GM12873 (cell line): ENCODE data around the gene TPGS1.

Source experiments
- TF ChIP-seq, protein P1 (sequence below): IDR thresholded peaks from 2 replicates; pipeline ENCODE4 v1.5.1; 2012; ENCODE audit warnings: low read depth, mild to moderate bottlenecking, moderate library complexity, low read length, control low read depth; ENCODE audit not compliant: insufficient read depth; ENCODE audit errors: missing control alignments

Gene TPGS1

DNA sequence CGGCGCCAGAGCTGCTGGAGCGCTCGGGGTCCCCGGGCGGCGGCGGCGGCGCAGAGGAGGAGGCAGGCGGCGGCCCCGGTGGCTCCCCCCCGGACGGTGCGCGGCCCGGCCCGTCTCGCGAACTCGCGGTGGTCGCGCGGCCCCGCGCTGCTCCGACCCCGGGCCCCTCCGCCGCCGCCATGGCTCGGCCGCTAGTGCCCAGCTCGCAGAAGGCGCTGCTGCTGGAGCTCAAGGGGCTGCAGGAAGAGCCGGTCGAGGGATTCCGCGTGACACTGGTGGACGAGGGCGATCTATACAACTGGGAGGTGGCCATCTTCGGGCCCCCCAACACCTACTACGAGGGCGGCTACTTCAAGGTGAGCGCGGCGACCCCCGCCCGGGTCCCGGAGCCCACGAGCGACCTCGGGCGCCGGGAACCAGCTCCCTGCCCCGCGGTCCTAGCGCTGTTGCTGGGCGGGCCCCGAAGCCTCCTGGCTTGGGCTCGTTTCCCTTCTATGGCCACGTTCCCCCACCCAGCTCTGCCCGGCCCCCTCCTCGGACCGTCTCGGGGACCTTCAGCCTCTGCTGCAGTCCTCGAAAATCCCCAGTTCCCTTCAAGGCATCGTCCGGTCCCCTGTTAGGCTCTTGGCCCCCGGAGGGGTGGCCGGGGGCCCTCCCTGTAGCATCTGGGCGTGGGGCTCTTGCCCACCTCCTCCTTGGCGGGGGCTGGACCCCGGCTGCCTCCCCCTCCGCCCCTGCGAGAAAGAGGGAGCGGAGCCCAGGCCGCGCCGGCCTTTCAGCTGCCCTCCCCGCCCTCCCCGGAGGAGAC lies 24.7 kb downstream of the TPGS1 start, which contains the start of gene CDC34:
Gene CDC34, plus strand, starts transcription at position 8 of the 808 bp plus-strand sequence. Its CDS starts 172 bp downstream, at position 180.
- TF ChIP-seq, protein P1, sequence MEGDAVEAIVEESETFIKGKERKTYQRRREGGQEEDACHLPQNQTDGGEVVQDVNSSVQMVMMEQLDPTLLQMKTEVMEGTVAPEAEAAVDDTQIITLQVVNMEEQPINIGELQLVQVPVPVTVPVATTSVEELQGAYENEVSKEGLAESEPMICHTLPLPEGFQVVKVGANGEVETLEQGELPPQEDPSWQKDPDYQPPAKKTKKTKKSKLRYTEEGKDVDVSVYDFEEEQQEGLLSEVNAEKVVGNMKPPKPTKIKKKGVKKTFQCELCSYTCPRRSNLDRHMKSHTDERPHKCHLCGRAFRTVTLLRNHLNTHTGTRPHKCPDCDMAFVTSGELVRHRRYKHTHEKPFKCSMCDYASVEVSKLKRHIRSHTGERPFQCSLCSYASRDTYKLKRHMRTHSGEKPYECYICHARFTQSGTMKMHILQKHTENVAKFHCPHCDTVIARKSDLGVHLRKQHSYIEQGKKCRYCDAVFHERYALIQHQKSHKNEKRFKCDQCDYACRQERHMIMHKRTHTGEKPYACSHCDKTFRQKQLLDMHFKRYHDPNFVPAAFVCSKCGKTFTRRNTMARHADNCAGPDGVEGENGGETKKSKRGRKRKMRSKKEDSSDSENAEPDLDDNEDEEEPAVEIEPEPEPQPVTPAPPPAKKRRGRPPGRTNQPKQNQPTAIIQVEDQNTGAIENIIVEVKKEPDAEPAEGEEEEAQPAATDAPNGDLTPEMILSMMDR, result no peak

DNA sequence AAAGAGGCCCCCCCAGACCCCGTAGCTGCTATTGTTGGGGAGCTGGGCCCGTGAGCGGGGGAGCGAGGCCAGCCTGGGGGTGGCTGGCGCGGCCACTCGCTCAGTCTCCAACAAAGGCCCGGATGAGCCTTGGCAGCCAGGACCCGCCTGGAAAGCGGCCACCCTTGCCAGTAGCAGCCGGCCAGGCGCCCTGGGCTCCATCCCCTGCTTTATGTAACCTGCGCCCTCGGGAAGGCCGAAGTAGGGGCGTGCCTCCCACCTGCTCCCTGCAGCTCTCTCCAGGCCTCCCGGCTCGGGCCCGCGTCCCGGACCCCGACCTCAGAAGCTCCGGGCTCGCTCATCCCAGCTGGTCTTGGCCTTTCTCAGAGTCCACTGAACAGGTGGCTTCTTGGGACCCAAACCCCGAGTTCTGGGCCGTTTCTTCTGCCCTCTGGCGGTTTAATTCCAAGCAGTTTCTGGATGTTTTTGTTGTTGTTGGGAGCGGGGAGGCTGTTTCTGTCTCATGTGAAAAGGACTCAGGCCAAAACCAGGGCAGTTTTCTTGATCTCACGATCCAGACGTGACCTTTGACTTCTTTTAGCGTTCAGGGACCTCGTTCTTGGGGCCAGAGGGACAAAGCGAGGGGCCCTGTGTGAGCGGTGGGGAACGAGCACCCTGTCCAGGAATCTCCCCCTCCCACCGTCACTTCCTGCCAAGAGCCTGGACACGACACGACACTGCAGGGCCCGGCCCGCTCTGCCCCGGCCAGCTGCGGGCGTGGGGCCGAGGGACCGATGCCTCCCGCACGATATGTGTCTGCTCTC lies 25.5 kb downstream of the TPGS1 start:
- TF ChIP-seq, protein P1, result peak; percentile 55

DNA sequence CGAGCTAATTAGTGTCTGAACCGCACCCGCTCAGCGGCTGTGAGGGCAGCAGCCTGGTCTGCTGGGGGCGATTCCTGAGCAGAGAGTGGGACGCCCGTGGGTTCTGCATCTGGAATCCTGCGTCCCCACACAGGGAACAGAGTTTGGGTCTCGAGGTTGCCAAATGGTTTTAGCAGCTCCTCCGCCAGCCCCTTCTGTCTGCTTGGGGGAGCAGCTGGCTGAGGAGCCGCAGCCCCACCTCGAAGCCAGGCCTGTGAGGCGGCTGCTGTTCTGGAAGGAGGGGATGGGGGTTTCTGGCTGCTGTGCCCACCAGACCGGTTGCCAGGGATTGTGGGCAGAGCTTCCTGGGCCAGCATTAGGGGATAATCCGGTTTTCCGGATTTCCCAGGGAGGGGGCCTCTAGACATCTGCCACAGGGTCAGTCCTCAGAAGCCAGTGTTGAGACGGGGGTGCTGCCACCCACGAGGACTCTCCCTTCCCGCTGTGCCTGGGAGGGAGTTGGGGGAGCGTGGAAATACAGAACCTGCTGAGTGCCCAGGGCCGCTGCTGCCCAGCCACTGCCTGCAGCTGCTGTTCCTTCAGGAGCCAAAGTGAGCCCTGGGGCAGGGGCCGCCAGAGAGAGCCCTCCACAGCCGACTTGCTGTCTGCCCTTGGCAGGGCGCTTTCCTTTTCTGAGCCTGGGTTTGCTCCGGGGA lies 26.2 kb downstream of the TPGS1 start:
- TF ChIP-seq, protein P1, result no peak

DNA sequence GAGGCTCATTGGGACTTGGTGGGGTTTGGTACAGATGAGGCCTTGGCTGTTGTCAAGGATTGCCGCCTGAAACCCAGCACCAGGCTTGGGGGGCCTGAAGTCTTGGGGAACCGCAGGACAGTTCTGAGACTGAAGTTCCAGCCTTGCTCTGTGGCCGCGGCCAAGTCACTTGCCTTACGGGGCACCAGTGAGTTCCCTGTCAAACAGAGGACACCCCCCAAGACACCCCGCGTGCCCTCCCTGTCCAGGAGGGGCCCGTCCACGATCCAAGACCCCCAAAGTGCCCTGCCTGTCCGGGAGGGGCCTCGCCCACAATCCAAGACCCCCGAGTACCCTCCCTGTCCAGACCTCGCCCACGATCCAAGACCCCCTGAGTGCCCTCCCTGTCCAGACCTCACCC lies 26.8 kb downstream of the TPGS1 start:
- TF ChIP-seq, protein P1, result no peak

DNA sequence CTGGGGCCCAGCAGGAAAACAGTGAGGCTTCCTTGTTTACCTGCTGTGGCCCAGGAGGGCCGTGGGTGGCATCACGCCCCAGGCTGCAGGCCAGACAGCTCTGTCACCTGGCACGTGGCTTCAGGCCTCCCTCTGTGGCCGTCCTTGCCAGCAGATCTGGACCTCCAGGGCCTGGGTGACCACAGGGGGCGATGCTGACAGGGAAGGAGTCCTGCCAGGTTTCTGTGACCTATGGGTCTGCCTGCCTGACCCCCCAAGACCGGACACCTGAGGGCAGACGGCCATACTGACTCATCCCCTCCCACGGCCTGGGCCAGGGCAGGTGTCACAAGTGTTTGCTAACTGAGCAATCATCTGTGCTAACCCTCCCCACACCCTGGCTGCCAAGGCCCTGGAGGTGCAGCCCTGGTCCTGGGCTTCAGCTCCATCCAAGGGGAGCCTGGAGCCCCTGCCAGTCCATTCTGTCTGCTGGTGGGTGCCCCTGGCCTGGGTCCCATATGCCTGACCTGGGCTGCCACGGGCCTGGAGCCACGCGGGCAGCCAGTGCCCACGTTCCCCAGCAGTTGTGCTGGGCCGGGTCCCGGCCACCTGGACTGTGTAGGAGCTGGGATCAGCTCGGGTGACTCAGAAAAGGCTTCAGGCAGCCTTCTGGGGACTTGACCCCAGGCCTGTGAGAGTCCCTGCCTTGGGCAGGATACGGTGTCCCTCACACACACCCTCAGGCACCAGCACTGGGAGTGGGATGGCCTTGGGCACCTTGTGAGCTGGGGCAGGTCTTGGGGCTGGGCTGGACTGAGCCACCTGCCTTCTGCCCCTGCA lies 27.9 kb downstream of the TPGS1 start:
- TF ChIP-seq, protein P1, result no peak

DNA sequence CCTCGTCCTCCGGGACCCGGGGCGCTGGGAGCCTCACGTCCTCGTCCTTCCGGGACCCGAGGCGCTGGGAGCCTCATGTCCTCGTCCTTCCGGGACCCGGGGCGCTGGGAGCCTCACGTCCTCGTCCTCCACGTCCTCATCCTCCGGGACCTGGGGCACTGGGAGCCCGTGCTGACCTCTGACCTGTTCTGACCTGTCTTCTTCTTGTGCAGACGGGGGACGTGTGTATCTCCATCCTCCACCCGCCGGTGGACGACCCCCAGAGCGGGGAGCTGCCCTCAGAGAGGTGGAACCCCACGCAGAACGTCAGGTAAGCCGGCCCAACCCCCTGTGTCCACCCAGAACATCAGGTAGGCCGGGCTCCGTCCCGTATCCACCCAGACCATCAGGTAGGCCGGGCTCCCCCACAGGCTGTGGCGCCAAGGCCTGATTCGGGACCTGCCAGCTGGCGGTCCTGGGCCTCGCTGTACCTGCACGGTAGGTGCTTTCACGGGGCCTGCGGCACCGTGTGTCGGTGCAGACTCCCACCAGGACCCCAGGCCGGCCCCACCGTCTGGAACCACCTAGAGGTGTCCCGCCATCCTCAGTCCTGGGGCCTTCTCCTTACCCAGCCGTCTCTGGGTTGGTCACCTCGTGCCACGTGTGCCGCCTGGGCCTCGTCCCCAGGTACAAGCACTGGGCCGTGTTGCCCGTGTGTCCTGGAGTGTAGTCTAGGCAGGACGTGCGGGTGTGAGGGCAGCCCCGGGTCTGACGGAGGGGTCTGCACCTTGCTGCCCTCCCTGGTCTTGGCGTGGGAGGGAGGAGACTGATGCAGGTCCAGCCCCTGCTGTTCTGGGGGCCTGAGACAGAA lies 29.0 kb downstream of the TPGS1 start:
- TF ChIP-seq, protein P1, result no peak
